HCT116 (cell line): Measurements from ENCODE around the gene CTCFL. TPM values are rescaled to one million over a fixed set of nuclear protein-coding genes. Genes with fewer than 3 reads are reported as not detected.

Source experiments
- ATAC-seq: fragments of 200-7000 bp; cut with Tn5 transposase; 2 replicates; pipeline ENCODE4 v1.9.1; 2020; ENCODE audit warnings: mild to moderate bottlenecking, moderate library complexity
- BruUV-seq: library from RNA; stranded (reverse); fragments of 400-500 nt; replicated peaks from 2 replicates; lab custom pipeline; 2021; lab: Mats Ljungman, UMichigan
- CTCF ChIA-PET: fragments of 300-600 bp; sonication (Branson Sonifier 250); formaldehyde crosslinking; loops from one replicate; lab custom pipeline; 2021; ENCODE audit warnings: antibody characterized with exemption; lab: Charles Lee
- POLR2A ChIA-PET: fragments of 300-600, 350-600 bp; sonication (Branson Sonifier 250); formaldehyde crosslinking; loops from one replicate; lab custom pipeline; 2021; ENCODE audit warnings: antibody characterized with exemption; lab: Charles Lee
- RAD21 ChIA-PET, 2 experiments: fragments of 300-600 bp; sonication (Branson Sonifier 250); formaldehyde crosslinking; loops; one replicate each; lab custom pipeline; 2023; ENCODE audit warnings: low total read pairs in 2 of 2; ENCODE audit not compliant: uncharacterized antibody in 2 of 2, unreplicated experiment in 2 of 2, low non-redundant PET in 1 of 2; lab: Charles Lee
- DNase-seq: peaks from one replicate; pipeline ENCODE4 v3.0.0-alpha.2; 2010; ENCODE audit warnings: low read depth, low spot score
- H2AFZ ChIP-seq: fragments of 200-600 bp; shearing (Covaris generic), sonication (generic); 2 replicates; pipeline ENCODE4 v1.6.1; 2017; ENCODE audit warnings: low read depth, mixed run types, mixed read lengths, antibody characterized with exemption, low read length; ENCODE audit not compliant: poor library complexity, severe bottlenecking
- H3K27ac ChIP-seq: 2 replicates; pipeline ENCODE4 v1.5.1; 2012; ENCODE audit warnings: low read depth, low read length
- H3K27me3 ChIP-seq: fragments of 200-600 bp; sonication (generic); 2 replicates; pipeline ENCODE4 v1.6.1; 2016; ENCODE audit warnings: mixed run types, low read length, mixed read lengths; ENCODE audit not compliant: insufficient read depth
- H3K36me3 ChIP-seq, 2 experiments: fragments of 200-500 bp in 1 of 2; fragments of 200-600 bp in 1 of 2; sonication (Bioruptor generic) in 1 of 2; sonication (generic) in 1 of 2; 2 replicates each; pipeline versions ENCODE4 v1.5.1 to v1.6.1; 2014 to 2016; ENCODE audit warnings: low read length in 2 of 2, inconsistent platforms in 1 of 2, mixed read lengths in 1 of 2, mixed run types in 1 of 2; ENCODE audit not compliant: insufficient read depth in 2 of 2, control insufficient read depth in 1 of 2
- H3K4me1 ChIP-seq, 2 experiments: fragments of 200-600 bp in 1 of 2; sonication (generic) in 1 of 2; 2 replicates each; pipeline versions ENCODE4 v1.5.1 to v1.6.1; 2012 to 2017; ENCODE audit warnings: low read length in 2 of 2, inconsistent platforms in 1 of 2, mild to moderate bottlenecking in 1 of 2, mixed read lengths in 1 of 2, mixed run types in 1 of 2, moderate library complexity in 1 of 2; ENCODE audit not compliant: insufficient read depth in 2 of 2, control insufficient read depth in 1 of 2
- H3K4me2 ChIP-seq: fragments of 200-600 bp; sonication (generic); 2 replicates; pipeline ENCODE4 v1.6.1; 2017; ENCODE audit warnings: mixed run types, low read length, mixed read lengths
- H3K4me3 ChIP-seq, 2 experiments: fragments of 200-600 bp in 1 of 2; sonication (generic) in 1 of 2; replicated peaks in 1 of 2; 2 replicates each; pipeline ENCODE4 v1.5.1; 2011 to 2016; ENCODE audit warnings: low read length in 2 of 2, control low read depth in 1 of 2, low read depth in 1 of 2, mild to moderate bottlenecking in 1 of 2, mixed read lengths in 1 of 2, mixed run types in 1 of 2
- H3K79me2 ChIP-seq: fragments of 200-600 bp; sonication (generic); 2 replicates; pipeline ENCODE4 v1.6.1; 2017; ENCODE audit warnings: mild to moderate bottlenecking, mixed run types, low read length, moderate library complexity, mixed read lengths; ENCODE audit not compliant: insufficient read depth
- H3K9ac ChIP-seq: fragments of 200-600 bp; sonication (generic); 2 replicates; pipeline ENCODE4 v1.6.1; 2016; ENCODE audit warnings: low read length, mixed read lengths
- H3K9me2 ChIP-seq: fragments of 200-600 bp; sonication (generic), shearing (Covaris generic); 2 replicates; pipeline ENCODE4 v1.6.1; 2017; ENCODE audit warnings: mixed run types, mild to moderate bottlenecking, moderate library complexity; ENCODE audit not compliant: insufficient read depth
- H3K9me3 ChIP-seq, 2 experiments: fragments of 200-500 bp in 1 of 2; fragments of 200-600 bp in 1 of 2; sonication (Bioruptor generic) in 1 of 2; sonication (generic) in 1 of 2; 2 replicates each; pipeline ENCODE4 v1.6.1; 2014 to 2017; ENCODE audit warnings: low read length in 2 of 2, mixed read lengths in 2 of 2, inconsistent platforms in 1 of 2, low read depth in 1 of 2, mild to moderate bottlenecking in 1 of 2, mixed run types in 1 of 2, moderate library complexity in 1 of 2; ENCODE audit not compliant: control insufficient read depth in 1 of 2, insufficient read depth in 1 of 2
- H4K20me1 ChIP-seq: fragments of 200-600 bp; sonication (generic), shearing (Covaris generic); 2 replicates; pipeline ENCODE4 v1.6.1; 2017; ENCODE audit warnings: mixed run types, mild to moderate bottlenecking, moderate library complexity; ENCODE audit not compliant: insufficient read depth
- CEBPB ChIP-seq: IDR thresholded peaks from 2 replicates; pipeline ENCODE4 v1.6.1; 2012; ENCODE audit warnings: low read depth
- EGR1 ChIP-seq: IDR thresholded peaks from 2 replicates; pipeline ENCODE4 v1.6.1; 2012; ENCODE audit warnings: low read depth
- ELF1 ChIP-seq: IDR thresholded peaks from 2 replicates; pipeline ENCODE4 v1.6.1; 2012; ENCODE audit warnings: low read depth, borderline replicate concordance
- EZH2 ChIP-seq: fragments of 200-600 bp; sonication (generic); IDR thresholded peaks from 2 replicates; pipeline ENCODE4 v1.6.1; 2017; ENCODE audit warnings: antibody characterized with exemption, mixed run types
- EZH2phosphoT487 ChIP-seq: fragments of 200-600 bp; IDR thresholded peaks from 2 replicates; pipeline ENCODE4 v1.6.1; 2018; ENCODE audit warnings: antibody characterized with exemption, borderline replicate concordance
- JUND ChIP-seq: IDR thresholded peaks from 2 replicates; pipeline ENCODE4 v1.6.1; 2012
- POLR2A ChIP-seq: IDR thresholded peaks from 2 replicates; pipeline ENCODE4 v1.7.0; 2011; ENCODE audit warnings: borderline replicate concordance; ENCODE audit not compliant: insufficient read depth, insufficient read length; ENCODE audit errors: extremely low read depth
- POLR2AphosphoS5 ChIP-seq: IDR thresholded peaks from 2 replicates; pipeline ENCODE4 v1.6.1; 2011; ENCODE audit warnings: mild to moderate bottlenecking, low read depth, low read length, moderate library complexity
- SP1 ChIP-seq: IDR thresholded peaks from 2 replicates; pipeline ENCODE4 v1.6.1; 2012; ENCODE audit warnings: low read depth
- TCF7L2 ChIP-seq: IDR thresholded peaks from 2 replicates; pipeline ENCODE4 v1.7.0; 2011; ENCODE audit warnings: borderline replicate concordance, inconsistent platforms; ENCODE audit not compliant: insufficient read depth, insufficient read length; ENCODE audit errors: extremely low read depth
- YY1 ChIP-seq: IDR thresholded peaks from 2 replicates; pipeline ENCODE4 v1.6.1; 2011; ENCODE audit warnings: low read length, low read depth, moderate library complexity, mild to moderate bottlenecking; ENCODE audit not compliant: insufficient replicate concordance; ENCODE audit errors: extremely low read depth
- ZFX ChIP-seq: fragments of 450-650 bp; IDR thresholded peaks from 2 replicates; pipeline ENCODE4 v1.6.1; 2017
- intact Hi-C: fragments of 100-400 bp; cut with micrococcal nuclease; formaldehyde crosslinking; loops from 2 replicates; pipeline ENCODE4 v1.10.0; 2022
- total RNA-seq: library from RNA; stranded (reverse); gene quantifications from one replicate; pipeline ENCODE4 v1.2.1, GENCODE V29; 2021; ENCODE audit not compliant: unreplicated experiment
- TF ChIP-seq, protein P1 (sequence below): IDR thresholded peaks from 2 replicates; pipeline ENCODE4 v1.6.1; 2012; ENCODE audit warnings: low read depth
- TF ChIP-seq, protein P2 (sequence below): IDR thresholded peaks from 2 replicates; pipeline ENCODE4 v1.6.1; 2012
- TF ChIP-seq, protein P3 (sequence below): IDR thresholded peaks from 2 replicates; pipeline ENCODE4 v1.6.1; 2011; ENCODE audit warnings: mild to moderate bottlenecking, low read length, moderate library complexity; ENCODE audit not compliant: insufficient replicate concordance; ENCODE audit errors: extremely low read depth

Gene CTCFL
- total RNA-seq, 1 experiment from 2014 or later: 0.34 TPM

DNA sequence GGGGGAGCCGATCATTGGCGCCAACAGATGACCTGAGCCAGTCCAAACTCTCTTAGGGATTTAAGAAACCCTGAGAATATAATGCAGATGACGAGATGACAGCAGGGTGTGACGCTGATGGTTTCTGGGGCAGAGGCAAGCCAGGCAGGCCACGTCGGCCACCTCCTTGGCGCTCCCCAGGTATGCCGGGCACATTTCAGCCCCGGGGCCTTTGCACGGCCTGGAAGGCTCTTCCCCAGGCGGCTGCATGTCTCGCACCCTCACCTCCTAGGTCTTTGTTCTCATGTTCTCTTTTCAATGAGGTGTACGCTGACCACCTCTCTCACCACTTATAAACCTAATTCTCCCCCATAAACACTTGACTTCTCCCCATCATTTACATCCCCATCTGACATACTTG lies 68.8 kb downstream of the CTCFL start:
- POLR2A ChIA-PET: no interaction called here
- H3K4me2 ChIP-seq: no peak overlapping the region
- BruUV-seq: no TSS peak
- no peaks in the 10 kb centered on the region for H4K20me1 ChIP-seq
- no peaks in the 10 kb centered on the region for H3K79me2 ChIP-seq
- H3K36me3 ChIP-seq: no peaks in the 10 kb centered on the region
- CTCF ChIA-PET: no interaction called here
- TF ChIP-seq POLR2A: no peak
- TF ChIP-seq EGR1: no peak
- TF ChIP-seq JUND: no peak
- TF ChIP-seq EZH2: no peak
- TF ChIP-seq CEBPB: no peak
- TF ChIP-seq EZH2phosphoT487: no peak
- no peak for TF ChIP-seq TCF7L2
- TF ChIP-seq YY1: no peak
- TF ChIP-seq, protein P1, sequence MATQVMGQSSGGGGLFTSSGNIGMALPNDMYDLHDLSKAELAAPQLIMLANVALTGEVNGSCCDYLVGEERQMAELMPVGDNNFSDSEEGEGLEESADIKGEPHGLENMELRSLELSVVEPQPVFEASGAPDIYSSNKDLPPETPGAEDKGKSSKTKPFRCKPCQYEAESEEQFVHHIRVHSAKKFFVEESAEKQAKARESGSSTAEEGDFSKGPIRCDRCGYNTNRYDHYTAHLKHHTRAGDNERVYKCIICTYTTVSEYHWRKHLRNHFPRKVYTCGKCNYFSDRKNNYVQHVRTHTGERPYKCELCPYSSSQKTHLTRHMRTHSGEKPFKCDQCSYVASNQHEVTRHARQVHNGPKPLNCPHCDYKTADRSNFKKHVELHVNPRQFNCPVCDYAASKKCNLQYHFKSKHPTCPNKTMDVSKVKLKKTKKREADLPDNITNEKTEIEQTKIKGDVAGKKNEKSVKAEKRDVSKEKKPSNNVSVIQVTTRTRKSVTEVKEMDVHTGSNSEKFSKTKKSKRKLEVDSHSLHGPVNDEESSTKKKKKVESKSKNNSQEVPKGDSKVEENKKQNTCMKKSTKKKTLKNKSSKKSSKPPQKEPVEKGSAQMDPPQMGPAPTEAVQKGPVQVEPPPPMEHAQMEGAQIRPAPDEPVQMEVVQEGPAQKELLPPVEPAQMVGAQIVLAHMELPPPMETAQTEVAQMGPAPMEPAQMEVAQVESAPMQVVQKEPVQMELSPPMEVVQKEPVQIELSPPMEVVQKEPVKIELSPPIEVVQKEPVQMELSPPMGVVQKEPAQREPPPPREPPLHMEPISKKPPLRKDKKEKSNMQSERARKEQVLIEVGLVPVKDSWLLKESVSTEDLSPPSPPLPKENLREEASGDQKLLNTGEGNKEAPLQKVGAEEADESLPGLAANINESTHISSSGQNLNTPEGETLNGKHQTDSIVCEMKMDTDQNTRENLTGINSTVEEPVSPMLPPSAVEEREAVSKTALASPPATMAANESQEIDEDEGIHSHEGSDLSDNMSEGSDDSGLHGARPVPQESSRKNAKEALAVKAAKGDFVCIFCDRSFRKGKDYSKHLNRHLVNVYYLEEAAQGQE: no peak
- TF ChIP-seq, protein P2, sequence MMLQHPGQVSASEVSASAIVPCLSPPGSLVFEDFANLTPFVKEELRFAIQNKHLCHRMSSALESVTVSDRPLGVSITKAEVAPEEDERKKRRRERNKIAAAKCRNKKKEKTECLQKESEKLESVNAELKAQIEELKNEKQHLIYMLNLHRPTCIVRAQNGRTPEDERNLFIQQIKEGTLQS: no peak
- TF ChIP-seq SP1: no peak
- no peak for TF ChIP-seq ZFX
- TF ChIP-seq POLR2AphosphoS5: no peak
- TF ChIP-seq, protein P3, sequence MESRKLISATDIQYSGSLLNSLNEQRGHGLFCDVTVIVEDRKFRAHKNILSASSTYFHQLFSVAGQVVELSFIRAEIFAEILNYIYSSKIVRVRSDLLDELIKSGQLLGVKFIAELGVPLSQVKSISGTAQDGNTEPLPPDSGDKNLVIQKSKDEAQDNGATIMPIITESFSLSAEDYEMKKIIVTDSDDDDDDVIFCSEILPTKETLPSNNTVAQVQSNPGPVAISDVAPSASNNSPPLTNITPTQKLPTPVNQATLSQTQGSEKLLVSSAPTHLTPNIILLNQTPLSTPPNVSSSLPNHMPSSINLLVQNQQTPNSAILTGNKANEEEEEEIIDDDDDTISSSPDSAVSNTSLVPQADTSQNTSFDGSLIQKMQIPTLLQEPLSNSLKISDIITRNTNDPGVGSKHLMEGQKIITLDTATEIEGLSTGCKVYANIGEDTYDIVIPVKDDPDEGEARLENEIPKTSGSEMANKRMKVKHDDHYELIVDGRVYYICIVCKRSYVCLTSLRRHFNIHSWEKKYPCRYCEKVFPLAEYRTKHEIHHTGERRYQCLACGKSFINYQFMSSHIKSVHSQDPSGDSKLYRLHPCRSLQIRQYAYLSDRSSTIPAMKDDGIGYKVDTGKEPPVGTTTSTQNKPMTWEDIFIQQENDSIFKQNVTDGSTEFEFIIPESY: no peak
- no peak for TF ChIP-seq ELF1
- TF ChIP-seq, all 23 proteins: peak for 0
- H3K9me2 ChIP-seq: no peaks in the 10 kb centered on the region
- intact Hi-C loops: no loop called here
- no peak for DNase-seq
- H3K4me3 ChIP-seq: no peak overlapping the region
- H3K4me1 ChIP-seq: peaks cover 0 to 5% of the 10 kb centered on the region in 2 experiments; a peak in 1 of 4 replicates
- no peaks in the 10 kb centered on the region; a peak in 1 of 4 replicates for H3K9me3 ChIP-seq
- no peak for ATAC-seq
- no peaks in the 10 kb centered on the region for H3K27me3 ChIP-seq
- H3K9ac ChIP-seq: no peak overlapping the region
- RAD21 ChIA-PET: no interaction called here
- no peak overlapping the region for H3K27ac ChIP-seq
- H2AFZ ChIP-seq: no peak overlapping the region
